HUDEP-2 (cell line): ENCODE measurements around the gene SCG2.

Experiments used
- DNase-seq, 76 experiments: peaks; one replicate each; lab custom pipeline; 2025; ENCODE audit not compliant: unreplicated experiment in 76 of 76; lab: John Stamatoyannopoulos, UW

Gene SCG2, protein sequence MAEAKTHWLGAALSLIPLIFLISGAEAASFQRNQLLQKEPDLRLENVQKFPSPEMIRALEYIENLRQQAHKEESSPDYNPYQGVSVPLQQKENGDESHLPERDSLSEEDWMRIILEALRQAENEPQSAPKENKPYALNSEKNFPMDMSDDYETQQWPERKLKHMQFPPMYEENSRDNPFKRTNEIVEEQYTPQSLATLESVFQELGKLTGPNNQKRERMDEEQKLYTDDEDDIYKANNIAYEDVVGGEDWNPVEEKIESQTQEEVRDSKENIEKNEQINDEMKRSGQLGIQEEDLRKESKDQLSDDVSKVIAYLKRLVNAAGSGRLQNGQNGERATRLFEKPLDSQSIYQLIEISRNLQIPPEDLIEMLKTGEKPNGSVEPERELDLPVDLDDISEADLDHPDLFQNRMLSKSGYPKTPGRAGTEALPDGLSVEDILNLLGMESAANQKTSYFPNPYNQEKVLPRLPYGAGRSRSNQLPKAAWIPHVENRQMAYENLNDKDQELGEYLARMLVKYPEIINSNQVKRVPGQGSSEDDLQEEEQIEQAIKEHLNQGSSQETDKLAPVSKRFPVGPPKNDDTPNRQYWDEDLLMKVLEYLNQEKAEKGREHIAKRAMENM

DNA sequence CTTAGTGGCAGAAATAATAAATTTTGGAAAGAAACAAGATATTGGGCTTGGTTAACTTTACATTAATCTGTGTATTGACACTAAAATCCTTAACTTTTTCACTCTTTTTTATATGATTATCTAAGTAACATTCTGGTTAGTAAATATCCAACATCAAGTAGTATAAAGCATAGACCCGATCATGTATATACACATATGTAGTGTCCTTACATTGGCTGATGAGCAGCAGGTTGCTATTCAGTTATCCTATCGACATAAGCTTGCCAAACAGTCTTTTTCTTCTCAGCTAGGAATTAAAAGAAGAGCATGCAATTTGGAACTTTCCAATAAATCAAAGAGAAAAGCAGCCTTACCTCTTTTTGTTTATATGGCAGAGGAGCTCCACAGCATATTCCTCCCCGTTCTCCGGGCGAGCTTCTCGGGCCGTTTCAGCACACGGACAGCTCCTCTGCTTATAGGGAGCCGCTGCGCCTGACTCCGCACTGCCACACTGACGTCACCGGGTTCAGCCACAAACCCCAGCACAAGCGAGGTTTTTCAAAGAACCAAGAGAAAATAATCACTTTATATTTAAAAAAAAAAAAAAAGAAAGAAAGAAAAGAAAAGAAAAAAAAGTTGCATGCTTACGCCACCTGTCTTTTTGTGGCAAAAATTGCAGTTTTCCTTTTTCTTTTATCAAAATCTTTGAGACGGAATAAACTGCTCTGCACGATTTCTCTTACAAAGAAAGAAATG, at the start of gene SCG2:
Gene SCG2, minus strand, starts transcription at position 430 of the 735 bp plus-strand sequence. CDS start 3,079 bp downstream, outside the sequence.
- peak in 16 of 76 experiments; percentile 1 to 46 (median 8) for DNase-seq

DNA sequence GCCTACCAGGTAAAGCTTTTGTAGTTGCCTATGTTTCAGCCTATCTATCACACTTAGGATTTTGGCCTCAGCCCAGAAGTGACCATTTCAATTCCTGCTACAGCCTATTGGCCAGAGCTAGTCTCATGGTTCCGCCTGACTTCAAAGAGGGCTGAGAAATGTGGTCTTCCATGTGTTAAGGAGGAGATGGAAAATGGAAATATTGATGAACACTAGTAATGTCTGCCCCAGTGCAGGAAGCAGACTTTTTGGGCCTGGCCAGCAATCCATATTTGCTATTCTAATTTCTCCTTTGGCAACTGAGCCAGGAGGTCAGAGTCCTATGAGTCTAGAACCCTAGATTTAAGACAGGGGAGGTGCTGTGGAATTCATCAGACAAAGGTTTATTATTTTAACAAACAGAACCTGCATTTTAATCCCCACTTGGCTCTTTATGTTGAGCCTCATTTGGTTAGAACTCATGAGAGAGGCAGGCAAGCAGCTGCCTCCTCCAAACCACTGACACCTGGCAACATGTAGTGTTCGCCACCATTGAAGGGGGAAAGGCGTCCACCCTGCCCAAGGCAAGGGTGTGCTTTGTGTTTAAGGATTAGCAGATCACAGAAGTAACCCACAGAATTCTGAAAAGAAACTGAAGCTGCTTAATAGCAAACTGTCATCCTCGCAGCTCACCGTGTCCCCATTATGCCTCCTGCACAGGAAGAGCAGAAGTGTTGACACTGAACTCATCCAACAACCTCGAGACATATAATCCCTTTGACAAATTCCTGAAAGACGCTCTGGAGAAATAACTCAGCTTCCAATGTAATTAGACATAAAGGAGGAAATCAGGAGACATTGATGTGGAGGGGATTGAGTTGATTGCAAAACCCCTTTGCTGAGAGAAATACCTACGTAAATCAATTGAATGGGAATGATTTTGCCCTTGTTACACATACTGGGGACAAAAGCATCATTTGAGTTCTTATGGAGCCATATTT, 47.7 kb upstream of the SCG2 start:
- DNase-seq, result no peak

- no peak for DNase-seq
Measured at GRCh38 chr2:223648755-223649154, 46.6 kb upstream of the SCG2 start.

DNA sequence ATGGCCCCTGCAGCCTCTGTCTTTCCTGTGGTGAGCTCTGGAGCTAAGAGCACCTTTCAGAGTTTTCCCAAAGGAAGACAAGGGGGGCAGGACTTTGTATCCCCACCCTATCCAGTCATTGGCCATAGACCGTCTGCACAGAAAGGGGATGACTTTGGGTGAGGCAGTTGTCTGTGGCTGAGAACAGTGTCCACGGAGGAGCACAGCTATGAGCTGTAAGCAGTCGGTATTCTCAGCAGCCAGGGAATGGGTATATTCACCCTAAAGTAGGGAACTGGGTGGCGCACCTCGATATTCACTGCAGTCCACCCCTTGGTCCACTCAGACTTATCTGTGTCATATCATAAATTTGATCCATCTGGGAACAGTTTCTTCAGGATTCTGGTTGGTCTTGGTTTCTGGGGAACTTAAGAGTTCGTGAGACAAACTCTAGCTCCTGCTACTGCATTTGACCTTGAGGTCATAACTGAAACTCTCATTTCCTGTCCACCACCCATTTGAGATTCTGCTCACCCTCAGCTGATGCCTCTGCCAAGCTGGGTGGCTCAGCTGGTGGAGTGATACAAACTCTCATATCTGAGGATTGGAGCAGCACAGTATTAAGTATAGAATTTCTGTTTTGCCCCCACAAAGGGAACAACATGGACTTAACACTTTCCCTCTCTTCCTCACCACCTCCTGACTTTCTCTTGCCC, 45.2 kb upstream of the SCG2 start:
- no peak for DNase-seq

- no peak for DNase-seq
Measured at GRCh38 chr2:223644136-223644535, 42.0 kb upstream of the SCG2 start.

DNA sequence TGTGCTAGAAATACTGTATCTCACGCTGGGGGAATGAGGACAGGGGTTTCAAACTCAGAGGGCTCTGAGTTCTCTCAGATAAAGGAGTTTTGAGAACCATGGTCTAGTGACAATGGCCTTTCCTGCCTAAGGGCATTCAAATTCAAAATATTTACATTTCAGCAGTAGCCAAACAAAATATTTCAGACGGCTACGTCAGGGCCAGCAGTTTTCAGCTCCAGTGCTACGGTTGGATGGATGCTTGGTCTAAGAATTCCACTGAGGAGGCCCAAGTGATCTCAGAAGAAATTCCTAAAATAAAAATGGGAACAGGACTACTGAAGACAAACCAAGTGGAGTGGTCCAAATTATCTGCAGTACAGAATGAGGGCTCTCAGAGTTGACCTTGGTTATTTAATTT, 41.1 kb upstream of the SCG2 start:
- DNase-seq, result no peak

GRCh38 chr2:223642506-223642905, 40.3 kb upstream of the SCG2 start:
- no peak for DNase-seq

DNA sequence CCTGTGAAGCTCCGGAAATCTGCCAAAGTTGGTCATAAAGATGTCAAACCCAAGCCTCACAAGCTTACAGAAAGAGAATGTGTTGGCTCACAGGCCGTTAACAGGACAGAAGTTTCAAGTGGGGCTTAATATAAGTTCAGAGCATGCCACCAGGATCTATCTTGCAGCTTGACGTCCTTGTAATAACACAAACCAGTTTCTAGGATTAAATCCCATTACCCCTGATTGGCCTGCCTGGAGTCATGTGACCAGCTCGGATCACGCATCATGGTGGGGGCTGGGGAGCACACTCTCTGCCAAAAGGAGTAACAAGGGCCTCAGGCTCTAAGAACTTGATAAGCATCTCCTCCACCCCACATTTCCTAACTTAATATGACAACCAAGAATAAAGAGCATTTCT, 38.9 kb upstream of the SCG2 start:
- peak in 8 of 76 experiments; percentile 1 to 21 (median 7) for DNase-seq

GRCh38 chr2:223635080-223635479, 32.9 kb upstream of the SCG2 start:
- no peak for DNase-seq

GRCh38 chr2:223634238-223634637, 32.1 kb upstream of the SCG2 start:
- DNase-seq, result no peak

DNA sequence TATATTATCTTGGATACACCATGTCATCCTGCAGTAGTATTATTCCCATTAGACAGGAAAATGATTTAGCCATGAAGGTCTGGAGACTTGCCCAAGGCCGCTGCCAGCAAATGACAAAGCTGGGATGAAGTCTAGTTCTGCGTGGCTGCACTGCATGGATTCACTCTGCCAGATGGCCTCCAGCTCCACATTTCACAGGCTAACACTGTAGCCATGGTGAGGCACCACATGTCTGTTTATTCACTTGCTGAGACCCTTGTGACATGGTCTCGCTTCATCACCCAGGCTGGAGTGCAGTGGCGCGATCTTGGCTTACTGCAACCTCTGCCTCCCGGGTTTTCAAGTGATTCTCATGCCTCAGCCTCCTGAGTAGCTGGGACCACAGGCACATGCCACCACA, 31.5 kb upstream of the SCG2 start:
- no peak for DNase-seq

DNA sequence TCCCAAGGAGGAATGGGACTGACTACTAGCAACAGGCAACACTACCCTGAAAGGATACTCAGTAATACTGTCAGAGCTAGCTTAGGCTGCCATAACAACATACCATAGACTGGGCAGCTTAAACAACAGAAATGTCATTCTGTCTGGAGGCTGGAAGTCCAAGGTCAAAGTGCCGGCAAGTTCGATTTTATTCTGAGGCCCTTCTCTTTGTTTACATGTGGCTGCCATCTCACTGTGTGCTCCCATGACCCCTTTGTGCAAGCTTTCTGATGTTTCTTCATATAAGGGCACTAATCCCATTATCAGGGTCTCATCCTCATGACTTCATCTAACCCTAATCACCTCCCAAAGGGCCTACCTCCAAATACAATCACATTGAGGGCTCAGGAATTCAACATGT, 30.7 kb upstream of the SCG2 start:
- DNase-seq, result no peak

- no peak for DNase-seq
Measured at GRCh38 chr2:223626716-223627115, 24.6 kb upstream of the SCG2 start.

GRCh38 chr2:223625652-223626051, 23.5 kb upstream of the SCG2 start:
- no peak for DNase-seq

- no peak for DNase-seq
Measured at GRCh38 chr2:223621901-223622300, 19.7 kb upstream of the SCG2 start.

DNA sequence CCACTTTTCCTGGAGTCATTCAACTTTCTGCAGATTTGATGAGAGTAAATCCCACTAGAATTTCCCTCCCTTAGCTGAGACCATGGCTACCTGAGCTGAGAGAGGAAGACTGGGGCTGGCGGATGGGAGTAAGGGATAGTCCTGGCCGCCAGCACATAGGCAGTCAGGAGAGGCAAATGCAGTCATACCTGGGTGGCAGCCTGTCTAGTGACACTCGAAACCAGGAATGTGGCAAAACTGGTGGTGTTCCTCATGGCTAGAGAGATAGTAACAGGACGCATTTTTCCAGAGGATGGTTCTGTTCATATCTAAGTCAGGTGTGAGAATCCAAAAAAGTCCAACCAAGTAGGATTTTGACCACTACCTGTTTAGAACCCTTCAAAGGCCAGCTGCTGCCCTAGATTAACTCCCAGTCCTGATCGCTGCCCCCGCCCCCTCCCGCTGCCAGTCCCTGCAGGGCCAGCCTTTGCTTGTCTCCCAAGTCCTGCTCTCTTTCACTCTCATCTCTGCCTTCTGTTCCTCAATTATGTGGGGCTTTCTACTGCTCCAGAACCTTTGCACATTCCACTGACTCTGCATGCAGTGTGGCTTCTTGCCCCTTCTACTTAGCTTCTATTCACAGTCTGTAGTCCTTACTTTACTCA, 17.4 kb upstream of the SCG2 start:
- no peak for DNase-seq

DNA sequence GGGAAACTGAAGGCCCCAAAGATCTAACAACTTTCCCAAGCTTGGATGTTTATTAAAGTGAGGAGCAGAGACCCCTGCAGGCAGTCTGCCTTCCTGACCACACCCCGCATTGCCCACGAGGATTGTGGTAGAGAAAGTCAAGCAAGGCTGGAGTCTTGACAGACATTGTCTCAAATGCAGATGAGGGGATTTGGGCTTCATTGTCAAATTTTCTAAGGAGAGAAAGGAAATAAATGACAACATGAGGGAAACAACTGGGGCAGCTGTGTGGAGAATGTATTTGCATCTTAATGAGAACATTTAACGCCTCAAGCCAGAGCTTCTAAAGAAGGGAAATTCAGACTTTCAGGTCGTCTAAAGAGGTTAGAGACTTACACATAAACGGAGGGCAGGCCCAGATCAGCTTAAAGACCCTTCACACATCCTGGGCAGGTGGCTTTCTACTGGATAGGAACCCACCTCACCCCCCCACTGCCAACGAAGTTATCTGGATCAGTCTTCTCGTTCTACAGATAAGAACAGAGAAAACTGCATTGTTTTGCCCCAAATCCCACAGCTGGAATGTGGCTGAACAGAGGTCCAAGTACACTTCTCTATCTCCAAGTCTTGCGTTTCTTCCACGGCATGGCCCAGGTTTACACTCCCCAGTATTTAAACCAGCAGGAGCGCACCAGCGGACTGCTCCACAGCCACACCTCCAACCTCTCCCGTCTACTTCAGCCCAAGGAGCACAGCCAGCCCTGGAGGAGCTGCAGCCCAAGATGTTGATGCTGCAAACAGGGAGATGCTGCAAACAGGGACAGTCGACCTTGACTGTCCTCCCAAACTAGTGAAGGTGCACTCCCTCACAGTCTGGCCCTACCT, 16.2 kb upstream of the SCG2 start:
- DNase-seq, result no peak

GRCh38 chr2:223614534-223614933, 12.4 kb upstream of the SCG2 start:
- no peak for DNase-seq
